A549 treated with GW870086 at 1 μM for 4 hours (cell line): ENCODE results near the gene RBMS1. TPM values are rescaled to one million over a fixed set of nuclear protein-coding genes. Genes with fewer than 3 reads are reported as not detected.

ENCODE experiments used
- total RNA-seq: library from RNA; stranded (reverse); fragments of 200-300 nt; extraction: Qiagen RNA extraction; gene quantifications from 5 replicates; pipeline ENCODE4 v1.2.3, GENCODE V29; 2022; ENCODE audit warnings: low read depth

Gene RBMS1
- total RNA-seq: 47.0 to 66.2 TPM (median 58.3 TPM) in 5 replicates

GRCh38 chr2:160493227-160494028 lies at the start of gene RBMS1:
TSS of gene RBMS1 (minus strand) at chr2:160493807. CDS start at chr2:160493363, 444 bp downstream.

